Stimulated activated CD4-positive, alpha-beta T cell treated with anti-CD3 and anti-CD28 coated beads, Interleukin-4, amount 100 ng/mL, for 4 hours (primary cell): ENCODE data around the gene IRAK1BP1.
"Not testable (repeated sequence)": the region's sequence is repeated elsewhere in the genome, so short reads cannot be mapped to it uniquely, and the experiment has no call there.

Experiments used
- DNase-seq, 2 experiments: peaks; one replicate each; pipeline ENCODE4 v3.0.0-alpha.2; 2020

The IRAK1BP1 gene

DNA sequence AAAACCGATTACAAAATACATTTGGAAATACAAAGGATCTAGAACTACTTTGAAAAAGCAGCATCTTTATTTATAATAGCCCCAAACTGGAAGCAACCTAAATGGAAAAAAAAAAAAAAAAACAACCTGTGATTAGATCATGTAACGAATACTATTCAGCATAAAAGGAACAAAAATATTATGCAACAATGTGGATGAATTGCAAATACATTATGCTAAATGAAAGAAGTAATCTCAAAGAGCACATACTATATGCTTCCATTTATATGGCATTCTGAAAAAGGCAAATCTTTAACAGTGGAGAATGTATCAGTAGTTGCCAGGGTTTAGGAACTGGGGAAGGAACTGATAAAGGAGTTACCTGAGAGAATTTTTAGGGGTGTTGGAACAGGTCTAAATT lies 28.9 kb downstream of the IRAK1BP1 start:
- DNase-seq = no peak

DNA sequence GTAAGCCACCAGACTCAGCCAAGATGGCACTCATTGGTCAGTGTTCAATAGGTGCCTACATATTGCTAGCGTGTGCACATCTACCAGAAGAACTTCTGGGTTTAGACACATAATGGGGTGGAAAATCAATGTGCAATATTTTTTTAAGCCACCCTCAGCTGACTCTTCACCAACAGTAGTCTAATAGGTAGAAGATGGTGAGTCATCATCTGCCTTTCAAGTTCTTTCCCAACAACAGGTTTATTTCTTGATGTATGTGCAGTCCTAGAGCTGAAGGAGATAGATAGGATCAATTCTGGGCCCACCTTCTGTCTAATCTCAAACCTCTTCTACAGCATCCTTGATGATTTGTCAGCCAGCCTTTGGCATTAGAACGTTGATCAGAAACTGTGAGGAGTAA lies 41.3 kb downstream of the IRAK1BP1 start:
- no peak for DNase-seq

DNA sequence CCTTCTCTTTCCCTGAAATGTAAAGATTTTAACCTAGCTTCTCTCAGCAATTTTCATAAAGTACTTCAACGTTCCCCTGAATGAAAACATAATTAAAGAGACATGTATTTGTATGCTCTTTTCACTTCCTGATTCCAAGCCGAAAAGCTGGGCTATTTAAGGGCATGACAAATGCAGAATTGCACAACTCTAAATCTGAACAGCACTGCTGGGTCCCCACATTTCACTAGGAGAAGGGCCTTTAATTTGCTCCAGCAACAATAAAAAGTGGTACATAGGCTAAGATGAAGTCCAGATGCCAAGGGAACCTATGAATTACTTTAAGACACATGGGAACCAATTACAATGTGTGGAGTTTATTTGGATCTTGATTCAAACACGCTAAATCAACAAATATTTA lies 42.0 kb downstream of the IRAK1BP1 start:
- DNase-seq = no peak

DNA sequence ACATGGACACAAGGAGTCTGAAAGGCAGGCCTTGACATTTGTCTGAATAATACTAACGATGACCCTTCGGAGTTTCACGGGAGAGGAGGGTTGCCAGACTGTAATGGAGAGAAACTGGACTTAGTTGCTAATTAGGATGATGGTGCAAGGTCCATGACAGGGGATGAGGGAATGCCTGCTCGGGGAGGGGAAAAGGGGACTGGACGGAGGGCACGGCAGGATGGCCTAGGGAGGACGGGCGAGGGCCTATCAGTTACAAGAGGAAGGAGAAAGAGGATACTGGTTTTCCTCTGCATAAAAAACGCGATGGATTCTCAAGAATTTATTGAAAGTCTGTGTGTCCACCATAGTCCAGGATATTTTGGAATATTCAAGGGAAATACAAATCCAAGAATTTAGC lies 42.7 kb downstream of the IRAK1BP1 start:
- DNase-seq = no peak

DNA sequence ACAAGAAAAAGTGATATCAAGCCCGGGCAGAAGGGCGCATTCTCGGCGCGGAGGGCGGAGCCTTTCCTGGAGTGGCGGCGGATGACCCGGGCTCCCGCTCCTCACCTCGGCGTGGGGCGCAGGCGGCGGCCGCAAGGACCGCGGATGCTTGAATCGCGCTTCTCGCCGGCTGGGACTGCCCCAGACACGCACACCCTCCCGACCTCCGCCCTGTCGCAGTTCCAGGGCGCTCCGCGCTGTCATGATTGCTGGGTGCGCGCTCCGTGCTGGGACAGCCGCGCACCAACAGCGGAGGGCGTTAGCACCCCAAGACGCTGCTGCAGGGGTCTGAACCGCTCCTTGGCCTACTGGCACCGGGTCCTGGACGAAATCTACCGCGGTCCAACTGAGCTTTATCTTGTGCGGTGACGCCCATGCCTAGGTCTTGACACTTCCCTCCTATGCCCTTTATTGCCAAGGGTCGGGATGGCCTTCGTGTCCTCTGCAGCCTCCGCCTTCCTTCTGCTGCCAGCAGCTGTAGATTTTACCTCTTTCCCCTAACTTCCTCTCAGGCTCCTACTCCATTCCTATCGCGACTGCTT lies 43.3 kb downstream of the IRAK1BP1 start:
- no peak for DNase-seq

DNA sequence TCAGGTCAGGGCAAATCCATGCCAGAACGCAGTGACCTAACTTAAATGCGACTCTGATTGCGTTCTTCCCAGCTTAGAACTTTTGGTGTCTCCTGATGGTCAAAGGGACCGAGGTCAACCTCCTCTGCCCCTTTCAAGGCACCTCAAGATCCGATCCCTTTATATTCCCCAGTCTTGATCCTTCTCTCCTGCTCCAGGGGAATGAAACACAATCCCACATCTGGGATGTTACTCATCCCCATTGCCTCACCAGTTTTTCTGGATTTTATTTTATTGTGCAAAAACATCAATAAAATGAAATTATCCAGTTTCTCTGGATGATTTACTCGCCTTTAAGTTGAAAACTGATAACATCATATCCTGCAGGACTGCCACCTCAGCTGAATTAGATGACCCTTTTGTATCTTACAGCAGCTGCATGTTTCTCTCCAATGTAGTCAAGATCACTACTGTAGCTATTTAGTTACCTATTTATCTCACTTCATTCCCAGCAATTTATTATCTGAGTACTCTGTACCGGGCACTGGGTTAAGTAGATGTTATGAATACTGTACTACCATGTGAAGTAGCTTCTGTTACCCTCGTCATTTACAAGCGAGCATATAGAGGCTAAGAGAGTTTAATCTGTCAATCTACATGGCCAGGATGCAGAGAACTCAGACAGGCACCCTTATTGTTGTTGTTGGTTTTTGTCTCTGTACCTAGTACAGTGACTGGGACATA lies 44.0 kb downstream of the IRAK1BP1 start:
- no peak for DNase-seq

DNA sequence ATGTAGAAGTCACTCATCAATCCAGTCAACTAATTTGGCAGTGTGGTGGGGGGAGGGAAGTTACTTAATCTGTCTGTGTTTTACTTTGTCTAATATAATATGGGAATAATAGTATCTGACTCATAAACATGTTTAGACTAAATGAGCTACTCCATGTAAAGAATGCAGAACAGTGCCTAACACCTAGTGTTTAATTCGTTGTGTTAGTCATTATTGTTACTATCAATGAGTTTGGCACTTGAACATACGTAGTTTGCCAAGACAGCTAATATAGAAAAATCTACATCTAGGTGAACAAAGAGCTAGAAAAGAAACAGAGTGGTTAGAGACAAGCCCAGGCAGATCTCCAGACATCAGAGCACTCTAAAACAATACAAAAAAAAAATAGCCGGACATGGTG lies 49.1 kb downstream of the IRAK1BP1 start:
- no peak for DNase-seq

DNA sequence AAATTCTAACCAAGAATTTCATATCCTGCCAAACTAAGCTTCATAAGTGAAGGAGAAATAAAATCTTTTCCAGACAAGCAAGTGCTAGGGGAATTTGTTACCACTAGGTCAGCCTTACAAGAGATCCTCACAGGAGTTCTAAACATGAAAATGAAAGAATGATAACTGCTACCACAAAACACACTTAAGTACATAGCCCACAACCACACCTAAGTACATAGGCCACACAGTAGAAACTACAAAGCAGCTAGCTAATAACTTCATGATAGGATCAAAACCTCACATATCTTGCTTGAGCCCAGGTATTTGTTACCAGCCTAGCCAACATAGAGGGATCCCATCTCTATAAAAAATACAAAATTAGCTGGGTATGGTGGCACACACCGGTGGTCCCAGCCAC lies 50.4 kb downstream of the IRAK1BP1 start:
- DNase-seq = no peak

DNA sequence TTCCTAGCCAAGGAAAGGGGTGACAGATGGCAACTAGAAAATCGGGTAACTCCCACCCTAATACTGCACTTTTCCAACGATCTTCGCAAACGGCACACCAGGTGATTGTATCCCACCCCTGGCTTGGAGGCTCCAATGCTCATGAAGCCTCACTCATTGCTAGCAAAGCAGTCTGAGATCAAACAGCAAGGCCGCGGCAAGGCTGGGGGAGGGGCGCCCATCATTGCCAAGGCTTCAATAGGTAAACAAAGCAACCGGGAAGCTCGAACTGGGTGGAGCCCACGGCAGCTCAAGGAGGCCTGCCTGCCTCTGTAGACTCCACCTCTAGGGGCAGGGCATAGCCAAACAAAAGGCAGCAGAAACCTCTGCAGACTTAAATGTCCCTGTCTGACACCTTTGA lies 53.8 kb downstream of the IRAK1BP1 start:
- DNase-seq = not testable (repeated sequence)

DNA sequence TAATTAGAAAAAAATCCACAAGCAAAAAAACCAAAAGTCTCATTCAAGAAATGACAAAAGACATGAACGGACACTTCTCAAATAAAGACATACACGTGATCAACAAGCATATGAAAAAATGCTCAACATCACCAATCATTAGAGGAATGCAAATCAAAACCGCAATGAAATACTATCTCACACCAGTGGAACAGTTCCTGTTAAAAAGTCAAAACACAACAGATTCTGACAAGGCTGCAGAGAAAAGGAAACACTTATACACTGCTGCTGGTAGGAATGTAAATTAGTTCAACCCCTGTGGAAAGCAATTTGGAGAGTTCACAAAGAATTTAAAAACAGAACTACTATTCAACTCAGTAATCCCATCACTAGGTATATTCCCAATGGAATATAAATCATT lies 58.0 kb downstream of the IRAK1BP1 start:
- no peak for DNase-seq

DNA sequence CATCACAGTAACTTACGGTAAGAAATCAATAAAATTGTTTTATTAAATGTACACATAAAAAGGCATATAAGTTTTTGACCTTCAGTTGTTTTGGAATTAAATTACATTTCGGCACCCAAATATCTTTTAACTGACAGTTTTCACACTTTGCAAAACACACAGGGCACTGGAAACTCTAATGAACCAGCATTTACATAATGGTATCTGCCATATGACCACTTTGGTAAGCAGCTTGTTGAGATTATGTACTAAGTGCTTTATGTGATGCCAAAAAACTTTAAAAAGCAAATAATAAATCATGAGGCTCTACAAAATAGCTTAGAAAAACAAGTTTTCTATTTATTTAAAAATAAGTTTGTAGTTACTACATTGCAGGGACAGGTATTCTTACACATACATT lies 68.2 kb downstream of the IRAK1BP1 start:
- DNase-seq = no peak

DNA sequence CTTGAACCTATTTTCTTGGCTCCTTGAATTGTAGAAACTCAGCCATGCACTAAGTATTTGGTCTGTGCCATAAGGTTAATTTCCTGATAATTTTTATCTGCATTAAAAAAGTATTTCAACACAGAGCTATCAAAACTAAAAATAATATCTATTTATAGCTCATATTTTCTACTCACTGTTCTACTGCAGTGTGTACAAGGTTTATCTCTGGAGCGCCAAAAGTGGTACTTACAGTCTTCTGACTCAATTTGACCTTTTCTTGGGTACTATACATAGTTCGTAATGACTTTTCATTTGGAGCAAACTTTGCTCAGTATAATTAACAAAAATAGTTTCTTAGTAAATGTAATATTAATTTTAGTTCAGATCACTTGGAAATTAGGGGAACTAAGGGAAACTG lies 69.2 kb downstream of the IRAK1BP1 start:
- DNase-seq = no peak

DNA sequence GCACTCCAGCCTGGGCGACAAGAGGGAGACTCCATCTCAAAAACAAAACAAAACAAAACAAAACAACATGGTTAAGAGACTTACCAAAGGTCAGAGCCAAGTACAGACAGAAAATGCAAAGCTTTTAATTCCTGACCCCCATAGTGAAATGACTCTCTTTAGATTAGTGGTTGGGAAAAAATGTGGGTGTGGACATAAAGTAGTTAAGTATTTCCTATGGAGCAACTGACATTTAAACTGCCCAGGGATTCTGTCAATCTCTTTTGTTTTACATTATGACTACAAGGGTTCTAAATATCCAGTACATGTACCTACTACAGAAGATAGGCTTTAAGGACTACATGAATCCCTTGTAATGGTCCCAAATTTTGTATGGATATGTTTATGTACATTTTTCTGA lies 75.1 kb downstream of the IRAK1BP1 start:
- no peak for DNase-seq

DNA sequence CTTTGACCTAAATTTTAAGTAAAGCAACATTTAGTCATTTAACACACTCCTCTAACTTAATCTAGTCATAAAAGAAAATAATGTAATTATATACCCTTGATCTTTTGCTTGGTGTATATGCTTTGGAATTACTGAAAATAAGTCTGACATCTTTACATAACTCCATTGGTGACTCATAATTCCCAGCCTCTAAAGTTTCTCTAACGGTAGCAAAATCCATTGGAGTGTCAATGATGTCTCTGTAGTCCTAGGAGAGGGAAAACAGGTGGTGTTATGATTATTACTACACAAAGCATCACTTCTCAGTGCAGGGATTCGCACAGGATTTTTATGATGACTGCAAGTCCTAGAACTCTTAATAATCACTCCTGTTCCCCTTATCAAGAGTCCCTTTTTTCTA lies 80.2 kb downstream of the IRAK1BP1 start:
- DNase-seq = no peak

DNA sequence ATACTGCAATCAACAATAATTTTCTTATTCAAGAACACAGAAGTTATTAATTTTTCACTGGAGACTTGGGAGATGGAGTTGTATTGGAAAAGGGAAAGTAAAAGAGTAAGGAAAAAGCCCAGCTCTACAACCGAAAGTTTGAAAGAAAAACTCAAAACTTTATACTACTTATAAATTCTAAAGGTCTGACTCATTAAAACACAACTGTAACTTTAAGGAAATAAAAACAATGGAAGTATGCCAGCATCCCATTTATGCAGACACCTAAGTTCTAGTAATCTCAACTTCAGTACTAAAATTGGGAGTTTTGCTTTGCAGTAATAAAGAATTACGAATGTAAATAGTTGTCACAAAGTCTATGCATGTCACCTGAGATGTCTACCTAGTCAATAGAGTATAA lies 80.6 kb downstream of the IRAK1BP1 start:
- DNase-seq = no peak

DNA sequence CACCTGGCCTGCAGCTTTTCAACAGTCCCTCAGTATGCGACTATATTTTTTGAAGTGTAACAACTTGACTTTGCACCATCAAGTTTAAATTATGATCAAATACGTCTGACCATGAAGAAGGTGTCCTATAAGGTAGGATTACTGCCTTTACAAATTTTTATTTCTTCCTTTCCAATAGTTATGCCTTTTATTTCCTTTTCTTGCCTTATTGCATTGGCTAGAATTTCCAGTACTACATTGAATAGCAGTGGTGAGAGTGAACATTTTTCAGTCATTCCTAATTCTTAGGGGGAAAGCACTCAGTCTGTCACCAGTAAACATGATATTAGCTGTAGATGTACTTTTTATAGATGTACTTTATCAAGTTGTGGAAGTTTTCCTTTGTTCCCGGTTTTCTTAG lies 81.4 kb downstream of the IRAK1BP1 start:
- DNase-seq = no peak

DNA sequence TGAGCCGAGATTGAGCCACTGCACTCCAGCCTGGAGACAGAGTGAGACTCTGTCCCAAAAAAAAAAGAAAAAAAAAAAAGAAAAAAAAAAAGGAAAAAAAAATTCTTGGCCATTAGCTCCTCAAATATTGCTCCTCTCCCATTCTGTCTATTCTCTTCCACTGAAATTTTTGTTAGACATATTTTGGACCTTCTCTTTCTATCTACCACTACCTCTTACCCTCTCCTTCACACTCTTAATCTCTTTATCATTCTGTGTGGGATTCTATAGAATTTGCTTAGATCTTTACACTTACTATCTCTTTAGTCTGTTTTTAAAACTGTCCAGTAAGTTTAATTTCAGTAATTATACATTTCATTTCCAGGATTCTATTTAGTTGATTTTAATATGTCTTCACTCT lies 85.0 kb downstream of the IRAK1BP1 start:
- no peak for DNase-seq
